Caco-2 (cell line): ENCODE measurements around the gene DCDC1. TPM values are rescaled to one million over a fixed set of nuclear protein-coding genes. Genes with fewer than 3 reads are reported as not detected.

ENCODE experiments used
- BruUV-seq: library from RNA; stranded (reverse); fragments of 400-500 nt; replicated peaks from 2 replicates; lab custom pipeline; 2021; lab: Mats Ljungman, UMichigan
- CTCF ChIA-PET: fragments of 300-600 bp; sonication (Branson Sonifier 250); formaldehyde crosslinking; loops from one replicate; lab custom pipeline; 2022; ENCODE audit warnings: antibody characterized with exemption; lab: Charles Lee
- POLR2A ChIA-PET: fragments of 300-600 bp; sonication (Branson Sonifier 250); formaldehyde crosslinking; loops from one replicate; lab custom pipeline; 2022; ENCODE audit warnings: antibody characterized with exemption; lab: Charles Lee
- DNase-seq, 2 experiments: peaks; one replicate each; pipeline versions ENCODE4 v3.0.0 to v3.0.0-alpha.2; 2020 to 2022
- H3K27me3 ChIP-seq: replicated peaks from 2 replicates; pipeline ENCODE4 v1.6.0; 2011; ENCODE audit warnings: low read length; ENCODE audit not compliant: control insufficient read depth, insufficient read depth
- H3K36me3 ChIP-seq: 2 replicates; pipeline ENCODE4 v1.5.1; 2011; ENCODE audit warnings: low read length; ENCODE audit not compliant: control insufficient read depth, insufficient read depth
- H3K4me1 ChIP-seq: fragments of 250-450 bp; sonication (Bioruptor Pico); 2 replicates; pipeline ENCODE4 v1.5.1; 2020; ENCODE audit warnings: mild to moderate bottlenecking
- H3K4me3 ChIP-seq: 2 replicates; pipeline ENCODE4 v1.5.1; 2011; ENCODE audit warnings: low read depth, mild to moderate bottlenecking, control low read depth, low read length
- H3K9me3 ChIP-seq: fragments of 250-450 bp; sonication (Bioruptor Pico); 2 replicates; pipeline ENCODE4 v1.5.1; 2020; ENCODE audit warnings: mild to moderate bottlenecking, moderate library complexity
- H3K27ac Mint-ChIP-seq: one replicate; pipeline ENCODE4 v1.8.0; 2022; ENCODE audit warnings: mixed read lengths; ENCODE audit not compliant: unreplicated experiment
- H3K27me3 Mint-ChIP-seq: one replicate; pipeline ENCODE4 v1.8.0; 2022; ENCODE audit warnings: mixed read lengths; ENCODE audit not compliant: insufficient read depth, unreplicated experiment
- H3K36me3 Mint-ChIP-seq: one replicate; pipeline ENCODE4 v1.8.0; 2022; ENCODE audit warnings: mild to moderate bottlenecking, mixed read lengths; ENCODE audit not compliant: insufficient read depth, unreplicated experiment
- H3K4me1 Mint-ChIP-seq: one replicate; pipeline ENCODE4 v1.8.0; 2022; ENCODE audit warnings: low read depth, mixed read lengths; ENCODE audit not compliant: unreplicated experiment
- H3K4me3 Mint-ChIP-seq: one replicate; pipeline ENCODE4 v1.8.0; 2022; ENCODE audit warnings: mild to moderate bottlenecking, moderate library complexity, mixed read lengths; ENCODE audit not compliant: unreplicated experiment
- H3K9me3 Mint-ChIP-seq: one replicate; pipeline ENCODE4 v1.8.0; 2022; ENCODE audit warnings: mixed read lengths; ENCODE audit not compliant: unreplicated experiment
- intact Hi-C: fragments of 100-400 bp; cut with micrococcal nuclease; formaldehyde crosslinking; loops from one replicate; pipeline ENCODE4 v1.10.0; 2022; ENCODE audit not compliant: unreplicated experiment
- total RNA-seq: library from RNA; stranded (reverse); gene quantifications from 2 replicates; pipeline ENCODE4 v1.2.3, GENCODE V29; 2022
- TF ChIP-seq, protein P1 (sequence below), 2 experiments: fragments of 200-600 bp in 1 of 2; IDR thresholded peaks; 1 replicate in 1 of 2; 2 replicates in 1 of 2; pipeline versions ENCODE4 v1.5.1 to v1.8.0; 2011 to 2022; ENCODE audit warnings: antibody characterized with exemption in 1 of 2, control low read depth in 1 of 2, inconsistent platforms in 1 of 2, low read depth in 1 of 2, low read length in 1 of 2, mild to moderate bottlenecking in 1 of 2, moderate library complexity in 1 of 2; ENCODE audit not compliant: insufficient read depth in 1 of 2, severe bottlenecking in 1 of 2, unreplicated experiment in 1 of 2

The DCDC1 gene
- total RNA-seq, 1 experiment from 2014 or later: not detected

GRCh38 chr11:30919389-30920152 lies 450.0 kb downstream of the DCDC1 start:
- Histone ChIP-seq H3K9me3 (no peaks in the 10 kb centered on the region), H3K4me1 (no peaks in the 10 kb centered on the region), H3K36me3 (no peaks in the 10 kb centered on the region), H3K4me3 (no peak overlapping the region), H3K27me3 (no peaks in the 10 kb centered on the region; the same call in 1 of the 2 replicates)
- Mint-ChIP-seq H3K4me1 (no peaks in the 10 kb centered on the region), H3K36me3 (no peaks in the 10 kb centered on the region), H3K4me3 (no peak overlapping the region), H3K27me3 (peaks cover 12% of the 10 kb centered on the region), H3K27ac (no peak overlapping the region), H3K9me3 (no peaks in the 10 kb centered on the region)
- intact Hi-C loops: loop anchor here (5.0 to 10.0 kb wide), 3 partner anchors 185 to 1487 kb away; no protein-coding TSS in a partner anchor
- no TSS peak for BruUV-seq
- ChIA-PET POLR2A (no interaction called here), CTCF (no interaction called here)
- TF ChIP-seq, protein P1, sequence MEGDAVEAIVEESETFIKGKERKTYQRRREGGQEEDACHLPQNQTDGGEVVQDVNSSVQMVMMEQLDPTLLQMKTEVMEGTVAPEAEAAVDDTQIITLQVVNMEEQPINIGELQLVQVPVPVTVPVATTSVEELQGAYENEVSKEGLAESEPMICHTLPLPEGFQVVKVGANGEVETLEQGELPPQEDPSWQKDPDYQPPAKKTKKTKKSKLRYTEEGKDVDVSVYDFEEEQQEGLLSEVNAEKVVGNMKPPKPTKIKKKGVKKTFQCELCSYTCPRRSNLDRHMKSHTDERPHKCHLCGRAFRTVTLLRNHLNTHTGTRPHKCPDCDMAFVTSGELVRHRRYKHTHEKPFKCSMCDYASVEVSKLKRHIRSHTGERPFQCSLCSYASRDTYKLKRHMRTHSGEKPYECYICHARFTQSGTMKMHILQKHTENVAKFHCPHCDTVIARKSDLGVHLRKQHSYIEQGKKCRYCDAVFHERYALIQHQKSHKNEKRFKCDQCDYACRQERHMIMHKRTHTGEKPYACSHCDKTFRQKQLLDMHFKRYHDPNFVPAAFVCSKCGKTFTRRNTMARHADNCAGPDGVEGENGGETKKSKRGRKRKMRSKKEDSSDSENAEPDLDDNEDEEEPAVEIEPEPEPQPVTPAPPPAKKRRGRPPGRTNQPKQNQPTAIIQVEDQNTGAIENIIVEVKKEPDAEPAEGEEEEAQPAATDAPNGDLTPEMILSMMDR (IDR thresholded peaks at IDR 0.05; ENCODE audit: insufficient read depth in 1 of 2, low read depth in 1 of 2, low read length in 1 of 2, severe bottlenecking in 1 of 2, unreplicated experiment in 1 of 2): no peak
- no peak for DNase-seq

GRCh38 chr11:30917859-30918478 lies 451.6 kb downstream of the DCDC1 start:
- Mint-ChIP-seq H3K9me3 (no peaks in the 10 kb centered on the region), H3K4me1 (no peaks in the 10 kb centered on the region), H3K36me3 (no peaks in the 10 kb centered on the region), H3K27me3 (peaks cover 20% of the 10 kb centered on the region), H3K27ac (no peak overlapping the region), H3K4me3 (no peak overlapping the region)
- ChIA-PET POLR2A (no interaction called here), CTCF (interaction anchor here (0.7 kb wide), 1 partner anchor 1567 kb away, joined by 3 read pairs; no protein-coding TSS in a partner anchor)
- H3K4me1 ChIP-seq: no peaks in the 10 kb centered on the region
- DNase-seq: peak in 1 of 2 experiments; percentile 61
- TF ChIP-seq, protein P1 (IDR thresholded peaks at IDR 0.05; ENCODE audit: insufficient read depth in 1 of 2, low read depth in 1 of 2, low read length in 1 of 2, severe bottlenecking in 1 of 2, unreplicated experiment in 1 of 2): peak; percentile 55 to 75
- H3K36me3 ChIP-seq: no peaks in the 10 kb centered on the region
- no peaks in the 10 kb centered on the region; the same call in 1 of the 2 replicates for H3K27me3 ChIP-seq
- intact Hi-C loops: loop anchor here (1.0 to 10.0 kb wide), 4 partner anchors 183 to 1486 kb away; no protein-coding TSS in a partner anchor
- H3K4me3 ChIP-seq: no peak overlapping the region
- no TSS peak for BruUV-seq
- no peaks in the 10 kb centered on the region for H3K9me3 ChIP-seq

GRCh38 chr11:30917266-30917665 lies 452.3 kb downstream of the DCDC1 start:
- Mint-ChIP-seq H3K27me3 (peaks cover 20% of the 10 kb centered on the region), H3K9me3 (no peaks in the 10 kb centered on the region), H3K4me1 (no peaks in the 10 kb centered on the region), H3K27ac (no peak overlapping the region), H3K36me3 (no peaks in the 10 kb centered on the region), H3K4me3 (no peak overlapping the region)
- intact Hi-C loops: loop anchor here (5.0 to 10.0 kb wide), 3 partner anchors 182 to 1485 kb away; no protein-coding TSS in a partner anchor
- ChIA-PET POLR2A (no interaction called here), CTCF (interaction anchor here (0.7 kb wide), 1 partner anchor 1567 kb away, joined by 3 read pairs; no protein-coding TSS in a partner anchor)
- Histone ChIP-seq H3K4me1 (no peaks in the 10 kb centered on the region), H3K9me3 (no peaks in the 10 kb centered on the region), H3K27me3 (no peaks in the 10 kb centered on the region; the same call in 1 of the 2 replicates), H3K36me3 (no peaks in the 10 kb centered on the region), H3K4me3 (no peak overlapping the region)
- no peak for DNase-seq
- TF ChIP-seq, protein P1 (IDR thresholded peaks at IDR 0.05; ENCODE audit: insufficient read depth in 1 of 2, low read depth in 1 of 2, low read length in 1 of 2, severe bottlenecking in 1 of 2, unreplicated experiment in 1 of 2): no peak
- BruUV-seq: no TSS peak
